GM18519 (cell line): ENCODE data around the gene SPATA33.

ENCODE experiments used
- ATAC-seq: cut with Tn5 transposase; IDR thresholded peaks from one replicate; pipeline ENCODE4 v1.9.1; 2021; ENCODE audit warnings: mild to moderate bottlenecking, moderate library complexity; ENCODE audit not compliant: unreplicated experiment, low FRiP score

The SPATA33 gene

GRCh38 chr16:89706518-89707260 lies 49.1 kb downstream of the SPATA33 start:
- ATAC-seq, result no peak

GRCh38 chr16:89707695-89708094 lies 50.1 kb downstream of the SPATA33 start:
- ATAC-seq, result no peak

- no peak for ATAC-seq
These were observed 50.9 kb downstream of the SPATA33 start for GRCh38 chr16:89708481-89708931.

GRCh38 chr16:89709166-89709565 lies 51.5 kb downstream of the SPATA33 start:
- no peak for ATAC-seq

- ATAC-seq, result no peak
These were observed 52.2 kb downstream of the SPATA33 start for GRCh38 chr16:89709716-89710432.

GRCh38 chr16:89710709-89711564 lies 53.3 kb downstream of the SPATA33 start:
- no peak for ATAC-seq

GRCh38 chr16:89711601-89712273 lies 54.1 kb downstream of the SPATA33 start:
- no peak for ATAC-seq

GRCh38 chr16:89712274-89712781 lies 54.7 kb downstream of the SPATA33 start:
- ATAC-seq, result no peak

- ATAC-seq, result no peak
These were observed 58.9 kb downstream of the SPATA33 start for GRCh38 chr16:89716493-89716892.

- no peak for ATAC-seq
These were observed 59.5 kb downstream of the SPATA33 start for GRCh38 chr16:89716916-89717687.

- ATAC-seq, result no peak
These were observed 60.3 kb downstream of the SPATA33 start for GRCh38 chr16:89717688-89718505.
